KMS-11 (cell line): ENCODE results near the gene GJD3.
"Not testable (repeated sequence)": the region's sequence is repeated elsewhere in the genome, so short reads cannot be mapped to it uniquely, and the experiment has no call there.

Source experiments
- H2AFZ ChIP-seq: fragments of 200-600 bp; sonication (generic); 2 replicates; pipeline ENCODE4 v1.6.1; 2016; ENCODE audit warnings: antibody characterized with exemption, mixed run types, low read depth
- H3K27ac ChIP-seq: fragments of 200-600 bp; sonication (generic); 2 replicates; pipeline ENCODE4 v1.6.1; 2016; ENCODE audit warnings: mild to moderate bottlenecking, mixed run types
- H3K27me3 ChIP-seq: fragments of 200-600 bp; sonication (generic); 2 replicates; pipeline ENCODE4 v1.6.1; 2017; ENCODE audit warnings: mild to moderate bottlenecking, low read depth, mixed run types, moderate library complexity; ENCODE audit not compliant: insufficient read depth
- H3K36me3 ChIP-seq: fragments of 200-600 bp; sonication (generic); 2 replicates; pipeline ENCODE4 v1.6.1; 2017; ENCODE audit warnings: mild to moderate bottlenecking, mixed run types; ENCODE audit not compliant: insufficient read depth
- H3K4me1 ChIP-seq: fragments of 200-600 bp; sonication (generic); 2 replicates; pipeline ENCODE4 v1.6.1; 2016; ENCODE audit warnings: mild to moderate bottlenecking, low read depth, mixed run types; ENCODE audit not compliant: poor library complexity, severe bottlenecking
- H3K4me2 ChIP-seq: fragments of 200-600 bp; sonication (generic); 2 replicates; pipeline ENCODE4 v1.7.0; 2016; ENCODE audit warnings: mild to moderate bottlenecking, mixed run types
- H3K4me3 ChIP-seq: fragments of 200-600 bp; sonication (generic); IDR thresholded peaks from 2 replicates; pipeline ENCODE4 v1.6.1; 2017; ENCODE audit warnings: low read depth, low read length, mixed read lengths; ENCODE audit not compliant: insufficient read depth
- H3K79me2 ChIP-seq: fragments of 200-600 bp; sonication (generic); 2 replicates; pipeline ENCODE4 v1.6.1; 2016; ENCODE audit warnings: low read depth, mixed run types; ENCODE audit not compliant: insufficient read depth
- H3K9ac ChIP-seq: fragments of 200-600 bp; sonication (generic); 2 replicates; pipeline ENCODE4 v1.6.1; 2016; ENCODE audit warnings: mild to moderate bottlenecking, mixed run types
- H4K20me1 ChIP-seq: fragments of 200-600 bp; sonication (generic); 2 replicates; pipeline ENCODE4 v1.6.1; 2016; ENCODE audit warnings: mild to moderate bottlenecking, mixed run types; ENCODE audit not compliant: insufficient read depth
- TF ChIP-seq, protein P1 (sequence below): fragments of 200-600 bp; sonication (generic); conservative IDR thresholded peaks from 2 replicates; pipeline ENCODE4 v1.6.1; 2017; ENCODE audit warnings: low read depth, mild to moderate bottlenecking, antibody characterized with exemption, low read length, moderate library complexity, mixed read lengths

The GJD3 gene

DNA sequence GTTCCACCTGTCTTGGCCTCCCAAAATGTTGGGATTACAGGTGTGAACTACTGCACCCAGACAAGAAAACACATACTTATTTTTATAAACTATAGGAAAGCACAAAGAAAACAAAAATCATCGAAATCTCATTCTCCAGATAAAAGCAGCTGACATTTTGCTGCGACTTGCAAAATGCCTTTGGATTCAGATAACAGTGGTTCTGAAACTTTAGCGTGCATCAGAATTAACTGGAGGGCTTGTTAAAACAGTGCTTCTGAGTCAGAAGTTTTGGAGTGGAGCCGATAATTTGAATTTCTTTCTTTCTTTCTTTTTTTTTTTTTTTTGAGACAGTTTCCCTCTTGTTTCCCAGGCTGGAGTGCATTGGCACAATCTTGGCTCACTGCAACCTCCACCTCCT lies 17.7 kb upstream of the GJD3 start:
- no peaks in the 10 kb centered on the region for H3K36me3 ChIP-seq
- no peaks in the 10 kb centered on the region for H3K27me3 ChIP-seq
- no peak overlapping the region for H3K9ac ChIP-seq
- H3K4me2 ChIP-seq = no peak overlapping the region
- H3K4me1 ChIP-seq = no peaks in the 10 kb centered on the region
- no peak overlapping the region for H2AFZ ChIP-seq
- TF ChIP-seq, protein P1, sequence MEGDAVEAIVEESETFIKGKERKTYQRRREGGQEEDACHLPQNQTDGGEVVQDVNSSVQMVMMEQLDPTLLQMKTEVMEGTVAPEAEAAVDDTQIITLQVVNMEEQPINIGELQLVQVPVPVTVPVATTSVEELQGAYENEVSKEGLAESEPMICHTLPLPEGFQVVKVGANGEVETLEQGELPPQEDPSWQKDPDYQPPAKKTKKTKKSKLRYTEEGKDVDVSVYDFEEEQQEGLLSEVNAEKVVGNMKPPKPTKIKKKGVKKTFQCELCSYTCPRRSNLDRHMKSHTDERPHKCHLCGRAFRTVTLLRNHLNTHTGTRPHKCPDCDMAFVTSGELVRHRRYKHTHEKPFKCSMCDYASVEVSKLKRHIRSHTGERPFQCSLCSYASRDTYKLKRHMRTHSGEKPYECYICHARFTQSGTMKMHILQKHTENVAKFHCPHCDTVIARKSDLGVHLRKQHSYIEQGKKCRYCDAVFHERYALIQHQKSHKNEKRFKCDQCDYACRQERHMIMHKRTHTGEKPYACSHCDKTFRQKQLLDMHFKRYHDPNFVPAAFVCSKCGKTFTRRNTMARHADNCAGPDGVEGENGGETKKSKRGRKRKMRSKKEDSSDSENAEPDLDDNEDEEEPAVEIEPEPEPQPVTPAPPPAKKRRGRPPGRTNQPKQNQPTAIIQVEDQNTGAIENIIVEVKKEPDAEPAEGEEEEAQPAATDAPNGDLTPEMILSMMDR = no peak
- H3K79me2 ChIP-seq = no peaks in the 10 kb centered on the region
- no peak overlapping the region for H3K27ac ChIP-seq
- H4K20me1 ChIP-seq = no peaks in the 10 kb centered on the region
- no peak overlapping the region for H3K4me3 ChIP-seq

DNA sequence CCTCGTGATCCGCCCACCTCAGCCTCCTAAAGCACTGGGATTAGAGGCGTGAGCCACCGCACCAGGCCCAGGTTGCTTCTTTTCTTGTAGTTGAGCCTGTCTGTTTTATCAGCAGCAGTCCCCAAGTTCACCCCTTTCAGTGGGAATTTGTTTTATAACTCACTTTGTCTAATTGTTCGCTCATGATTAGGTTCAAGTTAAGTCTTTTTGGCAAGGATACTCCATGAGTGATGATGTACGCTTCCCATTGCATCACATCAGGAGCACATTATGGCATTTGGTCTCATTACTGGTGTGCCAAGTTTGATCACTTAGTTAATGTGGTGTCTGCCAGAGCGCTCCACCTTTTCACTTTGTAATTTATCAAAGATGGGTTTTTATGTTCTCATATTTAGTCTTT lies 14.4 kb upstream of the GJD3 start:
- no peaks in the 10 kb centered on the region for H3K27me3 ChIP-seq
- no peaks in the 10 kb centered on the region for H3K36me3 ChIP-seq
- H3K4me3 ChIP-seq = no peak overlapping the region
- no peak overlapping the region for H3K27ac ChIP-seq
- no peak overlapping the region for H3K4me2 ChIP-seq
- H3K9ac ChIP-seq = no peak overlapping the region
- no peaks in the 10 kb centered on the region for H3K79me2 ChIP-seq
- H3K4me1 ChIP-seq = no peaks in the 10 kb centered on the region
- H2AFZ ChIP-seq = no peak overlapping the region
- TF ChIP-seq, protein P1 = no peak
- no peaks in the 10 kb centered on the region for H4K20me1 ChIP-seq

DNA sequence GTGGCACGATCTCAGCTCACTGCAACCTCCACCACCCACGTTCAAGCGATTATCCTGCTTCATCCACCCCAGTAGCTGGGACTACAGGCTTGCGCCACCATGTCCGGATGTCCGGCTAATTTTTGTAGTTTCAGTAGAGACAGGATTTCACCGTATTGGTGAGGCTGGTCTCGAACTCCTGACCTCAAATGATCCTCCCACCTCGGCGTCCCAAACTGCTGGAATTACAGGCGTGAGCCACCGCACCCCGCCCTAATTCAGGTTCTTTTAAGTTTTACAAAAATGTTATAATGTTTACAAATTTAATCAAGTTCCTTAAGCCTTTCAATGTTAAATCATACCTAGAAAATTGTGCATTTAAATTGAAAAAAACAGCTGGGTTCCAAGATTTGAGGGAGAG lies 13.3 kb upstream of the GJD3 start:
- H3K36me3 ChIP-seq = no peaks in the 10 kb centered on the region
- no peaks in the 10 kb centered on the region for H3K79me2 ChIP-seq
- H4K20me1 ChIP-seq = no peaks in the 10 kb centered on the region
- peaks cover 5% of the 10 kb centered on the region for H3K4me1 ChIP-seq
- TF ChIP-seq, protein P1 = no peak
- no peak overlapping the region for H2AFZ ChIP-seq
- no peak overlapping the region for H3K4me3 ChIP-seq
- no peaks in the 10 kb centered on the region for H3K27me3 ChIP-seq
- no peak overlapping the region for H3K4me2 ChIP-seq
- no peak overlapping the region for H3K9ac ChIP-seq
- H3K27ac ChIP-seq = no peak overlapping the region

DNA sequence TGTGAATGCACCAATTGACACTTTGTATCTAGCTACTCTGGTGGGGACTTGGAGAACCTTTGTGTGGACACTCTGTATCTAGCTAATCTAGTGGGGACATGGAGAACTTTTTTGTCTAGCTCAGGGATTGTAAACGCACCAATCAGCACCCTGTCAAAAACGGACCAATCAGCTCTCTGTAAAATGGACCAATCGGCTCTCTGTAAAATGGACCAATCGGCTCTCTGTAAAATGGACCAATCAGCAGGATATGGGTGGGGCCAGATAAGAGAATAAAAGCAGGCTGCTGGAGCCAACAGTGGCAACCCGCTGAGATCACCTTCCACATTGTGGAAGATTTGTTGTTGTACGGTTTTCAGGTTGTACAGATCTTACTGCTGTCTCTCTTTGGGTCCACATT lies 12.0 kb upstream of the GJD3 start:
- H3K27me3 ChIP-seq, H4K20me1 ChIP-seq, H3K9ac ChIP-seq, H3K36me3 ChIP-seq, H3K4me3 ChIP-seq, H3K4me2 ChIP-seq, H3K79me2 ChIP-seq, H2AFZ ChIP-seq, H3K27ac ChIP-seq: not testable (repeated sequence)
- H3K4me1 ChIP-seq = peaks cover 18% of the 10 kb centered on the region

DNA sequence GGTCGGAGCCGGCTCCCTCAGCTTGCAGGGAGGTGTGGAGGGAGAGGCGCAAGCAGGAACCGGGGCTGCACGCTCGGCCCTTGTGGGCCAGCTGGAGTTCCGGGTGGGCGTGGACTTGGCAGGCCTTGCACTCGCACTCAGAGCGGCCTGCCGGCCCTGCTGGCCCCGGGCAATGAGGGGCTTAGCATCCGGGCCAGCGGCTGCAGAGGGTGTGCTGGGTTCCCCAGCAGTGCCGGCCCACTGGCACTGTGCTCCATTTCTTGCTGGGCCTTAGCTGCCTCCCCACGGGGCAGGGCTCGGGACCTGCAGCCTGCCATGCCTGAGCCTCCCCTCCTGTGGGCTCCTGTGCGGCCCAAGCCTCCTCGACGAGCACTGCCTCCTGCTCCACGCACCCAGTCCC lies 11.2 kb upstream of the GJD3 start:
- H3K79me2 ChIP-seq, H3K4me3 ChIP-seq, H3K9ac ChIP-seq, H3K4me2 ChIP-seq, H3K27ac ChIP-seq, H3K27me3 ChIP-seq, H2AFZ ChIP-seq, H4K20me1 ChIP-seq, H3K36me3 ChIP-seq: not testable (repeated sequence)
- H3K4me1 ChIP-seq = peaks cover 18% of the 10 kb centered on the region
